Colonic mucosa (tissue), 4 donors: ENCODE measurements around the gene PYGL. TPM values are rescaled to one million over a fixed set of nuclear protein-coding genes. Genes with fewer than 3 reads are reported as not detected.
"Not testable (repeated sequence)": the region's sequence is repeated elsewhere in the genome, so short reads cannot be mapped to it uniquely, and the experiment has no call there.

ENCODE experiments used
- DNase-seq: peaks from one replicate; pipeline ENCODE4 v3.0.0-alpha.2; 2020
- H3K27ac ChIP-seq: fragments of 200-600 bp; one replicate; pipeline ENCODE4 v1.8.0; 2021
- H3K27me3 ChIP-seq: fragments of 200-600 bp; one replicate; pipeline ENCODE4 v1.8.0; 2021
- H3K36me3 ChIP-seq: fragments of 200-600 bp; one replicate; pipeline ENCODE4 v1.8.0; 2021
- H3K4me1 ChIP-seq: fragments of 200-600 bp; one replicate; pipeline ENCODE4 v1.8.0; 2021; ENCODE audit warnings: mild to moderate bottlenecking
- H3K4me3 ChIP-seq: fragments of 200-600 bp; one replicate; pipeline ENCODE4 v1.8.0; 2021
- H3K9ac ChIP-seq, 2 donors: one replicate each; pipeline ENCODE4 v1.7.0; 2013; ENCODE audit warnings: control low read depth in 2 of 2, low read depth in 2 of 2, low read length in 2 of 2
- H3K9me3 ChIP-seq: fragments of 200-600 bp; one replicate; pipeline ENCODE4 v1.8.0; 2021
- intact Hi-C: fragments of 100-400 bp; cut with DNase I; formaldehyde crosslinking; loops from one replicate; pipeline ENCODE4 v1.14.1; 2022
- total RNA-seq, 2 donors: library from RNA; stranded (reverse); fragmentation: NEBNext Ultra II Directional in 1 of 2; extraction: Animal tissue kit (Norgen Biotek cat#: 25700) in 1 of 2; gene quantifications; one replicate each; pipeline ENCODE4 v1.2.1, GENCODE V29; 2021
- TF ChIP-seq, protein P1 (sequence below): fragments of 200-600 bp; IDR thresholded peaks from one replicate; pipeline ENCODE4 v1.8.0; 2022; ENCODE audit warnings: antibody characterized with exemption, mild to moderate bottlenecking
- donor health status: healthy.
- donor health status: DM: no; HTN: no; CAD: no.
- donor health status: DM: no; HTN: no; CAD: no.

The PYGL gene
- total RNA-seq, 2 donors from 2014 or later: 33.0 to 54.2 TPM

DNA sequence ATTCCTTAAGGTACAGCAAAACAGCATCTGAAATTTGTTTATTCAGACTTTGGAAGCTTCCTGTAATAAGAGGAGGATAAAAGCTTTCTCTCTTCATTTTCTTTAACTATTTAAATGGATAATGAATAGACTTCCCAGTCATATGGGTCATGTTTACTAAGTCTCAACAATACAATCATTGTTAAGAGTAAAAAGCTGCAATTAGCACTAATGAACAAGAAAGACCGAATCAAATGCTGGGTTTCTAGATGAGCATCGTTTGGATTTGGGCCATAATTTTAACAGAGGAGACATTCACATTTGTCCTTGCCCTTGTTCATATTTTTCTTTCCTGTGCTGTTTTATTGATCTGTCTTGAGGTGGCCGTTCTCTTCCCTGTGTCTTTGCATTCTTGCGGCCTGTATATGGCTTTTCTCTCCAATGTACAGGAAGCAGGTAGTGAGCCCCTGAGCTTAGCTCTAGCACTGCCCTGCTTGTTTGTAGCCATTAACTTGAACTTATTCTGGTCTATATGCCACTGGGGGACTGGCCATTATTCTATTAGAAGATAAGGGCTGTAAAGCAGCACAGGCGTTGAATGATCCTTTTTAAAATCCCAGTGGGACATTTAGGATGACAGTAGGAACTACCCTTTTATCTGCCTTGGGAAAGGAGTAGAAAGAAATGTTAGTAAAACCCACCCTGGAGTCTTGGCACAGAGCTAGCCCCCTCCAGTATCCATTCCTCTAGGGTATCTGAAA is 37.8 kb downstream of the PYGL start:
- H3K4me1 ChIP-seq: no peaks in the 10 kb centered on the region
- DNase-seq: no peak
- intact Hi-C loops: no loop called here
- no peaks in the 10 kb centered on the region for H3K9me3 ChIP-seq
- TF ChIP-seq, protein P1, sequence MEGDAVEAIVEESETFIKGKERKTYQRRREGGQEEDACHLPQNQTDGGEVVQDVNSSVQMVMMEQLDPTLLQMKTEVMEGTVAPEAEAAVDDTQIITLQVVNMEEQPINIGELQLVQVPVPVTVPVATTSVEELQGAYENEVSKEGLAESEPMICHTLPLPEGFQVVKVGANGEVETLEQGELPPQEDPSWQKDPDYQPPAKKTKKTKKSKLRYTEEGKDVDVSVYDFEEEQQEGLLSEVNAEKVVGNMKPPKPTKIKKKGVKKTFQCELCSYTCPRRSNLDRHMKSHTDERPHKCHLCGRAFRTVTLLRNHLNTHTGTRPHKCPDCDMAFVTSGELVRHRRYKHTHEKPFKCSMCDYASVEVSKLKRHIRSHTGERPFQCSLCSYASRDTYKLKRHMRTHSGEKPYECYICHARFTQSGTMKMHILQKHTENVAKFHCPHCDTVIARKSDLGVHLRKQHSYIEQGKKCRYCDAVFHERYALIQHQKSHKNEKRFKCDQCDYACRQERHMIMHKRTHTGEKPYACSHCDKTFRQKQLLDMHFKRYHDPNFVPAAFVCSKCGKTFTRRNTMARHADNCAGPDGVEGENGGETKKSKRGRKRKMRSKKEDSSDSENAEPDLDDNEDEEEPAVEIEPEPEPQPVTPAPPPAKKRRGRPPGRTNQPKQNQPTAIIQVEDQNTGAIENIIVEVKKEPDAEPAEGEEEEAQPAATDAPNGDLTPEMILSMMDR: no peak
- H3K27me3 ChIP-seq: no peaks in the 10 kb centered on the region
- no peaks in the 10 kb centered on the region for H3K36me3 ChIP-seq
- no peak overlapping the region for H3K4me3 ChIP-seq
- H3K9ac ChIP-seq: no peak overlapping the region
- no peak overlapping the region for H3K27ac ChIP-seq

DNA sequence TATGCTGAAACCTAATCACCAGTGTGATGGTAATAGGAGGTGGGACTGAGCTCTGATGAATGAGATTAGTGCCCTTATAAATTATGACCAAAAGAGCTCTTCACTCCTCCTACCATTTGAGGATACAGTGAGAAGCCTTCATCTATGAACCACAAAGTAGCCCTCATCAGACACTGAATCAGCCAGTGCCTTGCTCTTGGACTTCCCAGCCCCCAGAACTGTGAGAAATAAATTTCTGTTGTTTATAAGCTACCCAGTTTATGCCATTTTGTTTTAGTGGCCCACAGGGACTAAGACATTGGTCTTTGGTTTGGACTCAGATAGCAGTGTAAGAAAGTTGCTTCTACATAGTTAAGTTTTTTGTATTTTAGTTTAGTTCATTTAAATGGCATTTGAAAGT is 39.6 kb downstream of the PYGL start:
- Histone ChIP-seq H3K36me3 (no peaks in the 10 kb centered on the region), H3K27ac (no peak overlapping the region), H3K4me3 (no peak overlapping the region), H3K9ac (no peak overlapping the region), H3K4me1 (no peaks in the 10 kb centered on the region), H3K27me3 (no peaks in the 10 kb centered on the region), H3K9me3 (no peaks in the 10 kb centered on the region)
- TF ChIP-seq, protein P1: no peak
- DNase-seq: no peak
- intact Hi-C loops: no loop called here

DNA sequence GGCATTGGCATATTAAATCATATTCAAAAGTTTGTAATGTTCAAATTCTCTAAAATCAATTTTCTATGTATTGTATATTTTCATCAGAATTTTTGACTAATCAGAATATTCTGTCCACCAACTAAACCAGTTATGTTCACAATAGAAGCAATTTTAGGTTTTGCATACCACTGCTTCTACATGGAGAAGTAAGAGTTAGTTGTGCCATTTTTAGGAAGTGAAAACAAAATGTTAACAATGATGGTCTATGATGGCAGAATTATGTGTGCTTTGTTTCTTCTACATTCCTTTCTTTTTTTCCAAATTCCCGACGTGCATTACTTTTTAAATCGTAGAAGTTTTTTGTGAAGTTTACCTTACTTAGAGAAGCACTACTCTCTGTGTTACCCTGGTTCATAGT is 42.9 kb downstream of the PYGL start:
- Histone ChIP-seq H3K9ac (no peak overlapping the region), H3K4me3 (no peak overlapping the region), H3K27me3 (no peaks in the 10 kb centered on the region), H3K36me3 (no peaks in the 10 kb centered on the region), H3K9me3 (no peaks in the 10 kb centered on the region), H3K27ac (no peak overlapping the region), H3K4me1 (no peaks in the 10 kb centered on the region)
- intact Hi-C loops: no loop called here
- TF ChIP-seq, protein P1: no peak
- DNase-seq: no peak

DNA sequence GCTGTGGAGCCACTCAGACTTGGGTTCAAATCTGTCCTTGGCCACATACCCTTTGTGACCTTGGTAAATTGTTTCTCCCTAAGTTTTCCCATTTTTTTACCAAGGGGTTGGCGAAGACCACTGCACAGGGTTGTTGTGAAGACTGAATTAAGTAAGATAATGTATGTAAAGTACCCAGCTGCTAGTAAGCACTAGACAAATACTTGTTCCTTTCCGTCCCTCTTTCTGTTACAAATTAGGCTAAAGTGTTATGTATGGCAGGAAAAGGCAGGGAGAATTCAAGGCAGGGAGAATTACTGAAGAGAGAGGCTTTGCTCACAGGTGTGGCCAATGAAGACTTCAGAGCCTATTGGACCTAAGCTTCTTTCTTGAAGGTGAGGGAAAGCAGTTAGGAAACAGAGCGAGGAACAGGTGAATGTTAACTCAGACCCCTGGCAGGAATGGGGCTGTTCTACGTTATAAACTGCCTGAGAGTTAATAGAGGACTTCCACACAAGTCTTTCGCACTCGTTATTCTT is 46.6 kb downstream of the PYGL start:
- H3K4me3 ChIP-seq: no peak overlapping the region
- H3K36me3 ChIP-seq: no peaks in the 10 kb centered on the region
- no peaks in the 10 kb centered on the region for H3K27me3 ChIP-seq
- no peak for DNase-seq
- no peak overlapping the region for H3K9ac ChIP-seq
- H3K27ac ChIP-seq: peak overlapping the region; percentile 63
- H3K4me1 ChIP-seq: no peaks in the 10 kb centered on the region
- no peaks in the 10 kb centered on the region for H3K9me3 ChIP-seq
- TF ChIP-seq, protein P1: no peak
- intact Hi-C loops: no loop called here

DNA sequence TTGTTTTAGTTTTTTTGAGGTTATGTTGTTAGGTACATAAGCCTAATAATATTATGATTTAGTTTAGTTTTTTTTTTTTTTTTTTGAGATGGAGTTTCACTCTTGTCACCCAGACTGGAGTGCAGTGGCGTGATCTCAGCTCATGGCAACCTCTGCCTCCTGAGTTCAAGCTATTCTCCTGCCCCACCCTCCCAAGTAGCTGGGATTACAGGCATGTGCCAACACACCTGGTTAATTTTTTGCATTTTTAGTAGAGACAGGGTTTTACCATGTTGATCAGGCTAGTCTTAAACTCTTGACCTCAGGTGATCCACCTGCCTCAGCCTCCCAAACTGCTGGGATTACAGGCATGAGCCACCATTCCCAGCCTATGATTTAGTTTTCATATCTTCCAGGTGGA is 47.3 kb downstream of the PYGL start:
- H3K9me3 ChIP-seq, H3K4me1 ChIP-seq, H3K36me3 ChIP-seq, H3K4me3 ChIP-seq, H3K27me3 ChIP-seq, H3K9ac ChIP-seq, intact Hi-C loops: not testable (repeated sequence)
- peak; percentile 27 for DNase-seq
- peak overlapping the region; percentile 63 for H3K27ac ChIP-seq

DNA sequence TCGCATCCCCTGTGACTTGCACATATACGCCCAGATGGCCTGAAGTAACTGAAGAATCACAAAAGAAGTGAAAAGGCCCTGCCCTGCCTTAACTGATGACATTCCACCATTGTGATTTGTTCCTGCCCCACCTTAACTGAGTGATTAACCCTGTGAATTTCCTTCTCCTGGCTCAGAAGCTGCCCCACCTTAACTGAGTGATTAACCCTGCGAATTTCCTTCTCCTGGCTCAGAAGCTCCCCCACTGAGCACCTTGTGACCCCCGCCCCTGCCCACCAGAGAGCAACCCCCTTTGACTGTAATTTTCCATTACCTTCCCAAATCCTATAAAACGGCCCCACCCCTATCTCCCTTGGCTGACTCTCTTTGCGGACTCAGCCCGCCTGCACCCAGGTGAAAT is 47.9 kb downstream of the PYGL start:
- H3K27me3 ChIP-seq, intact Hi-C loops, H3K36me3 ChIP-seq, H3K9ac ChIP-seq, H3K9me3 ChIP-seq, DNase-seq, H3K4me3 ChIP-seq, H3K4me1 ChIP-seq: not testable (repeated sequence)
- H3K27ac ChIP-seq: peak overlapping the region; percentile 63
